GM21825 (cell line): ENCODE measurements around the gene KLHL11.
"Not testable (repeated sequence)": the region's sequence is repeated elsewhere in the genome, so short reads cannot be mapped to it uniquely, and the experiment has no call there.

ENCODE experiments used
- ATAC-seq: cut with Tn5 transposase; IDR thresholded peaks from one replicate; pipeline ENCODE4 v1.9.1; 2021; ENCODE audit warnings: mild to moderate bottlenecking, moderate library complexity; ENCODE audit not compliant: unreplicated experiment

The KLHL11 gene

DNA sequence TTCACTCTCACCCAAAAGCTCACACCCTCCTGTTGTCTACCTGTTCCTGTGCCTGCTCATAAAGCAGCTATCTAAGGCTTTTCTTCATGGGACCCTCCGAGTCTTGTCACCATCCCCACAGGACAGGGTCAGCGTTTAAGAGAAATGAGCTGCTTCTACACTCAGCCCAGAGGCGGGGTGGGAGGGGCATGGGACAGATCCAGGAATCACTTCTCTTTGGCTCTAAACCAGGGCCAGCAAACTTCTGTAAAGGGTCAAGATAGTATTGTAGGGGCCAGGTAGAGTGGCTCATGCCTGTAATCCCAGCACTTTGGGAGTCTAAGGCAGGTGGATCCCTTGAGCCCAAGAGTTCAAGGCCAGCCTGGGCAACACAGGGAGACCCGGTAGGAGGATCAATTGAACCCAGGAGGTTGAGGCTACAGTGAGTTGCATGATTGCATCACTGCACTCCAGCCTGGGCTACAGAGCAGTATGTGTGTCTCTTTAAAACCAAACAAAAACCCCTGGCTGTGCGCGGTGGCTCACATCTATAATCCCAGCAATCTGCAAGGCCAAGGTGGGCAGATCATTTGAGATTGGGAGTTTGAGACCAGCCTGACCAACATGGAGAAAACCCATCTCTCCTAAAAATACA lies 23.2 kb upstream of the KLHL11 start:
- no peak for ATAC-seq

- ATAC-seq = no peak
Observed at GRCh38 chr17:41885733-41886132, 20.5 kb upstream of the KLHL11 start.

GRCh38 chr17:41882756-41883155 lies 17.5 kb upstream of the KLHL11 start:
- ATAC-seq = no peak

DNA sequence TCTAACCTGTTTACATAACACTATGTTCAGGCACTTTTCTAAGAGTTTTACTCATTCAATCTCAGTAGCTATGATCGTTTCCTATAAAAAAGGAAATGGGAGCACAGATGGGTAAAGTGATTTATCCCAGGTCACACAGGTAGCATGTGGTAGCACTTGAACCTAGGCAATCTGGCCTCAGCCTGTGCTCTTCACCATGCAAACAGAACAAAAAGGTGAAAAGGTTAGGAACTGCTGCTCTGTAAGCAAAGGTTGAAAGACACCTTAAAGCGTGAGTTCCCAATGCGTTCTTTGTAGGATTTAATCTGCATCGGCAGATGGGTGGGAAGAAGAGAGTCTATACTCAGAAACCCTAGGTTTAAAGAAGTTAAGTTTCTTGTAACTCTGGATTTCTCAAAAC lies 14.9 kb upstream of the KLHL11 start:
- no peak for ATAC-seq

- ATAC-seq = not testable (repeated sequence)
Observed at GRCh38 chr17:41874293-41874670, 9.1 kb upstream of the KLHL11 start.

GRCh38 chr17:41873559-41874292 lies 8.5 kb upstream of the KLHL11 start:
- ATAC-seq = no peak

- ATAC-seq = no peak
Observed at GRCh38 chr17:41871789-41872188, 6.6 kb upstream of the KLHL11 start.

GRCh38 chr17:41870627-41871026 lies 5.4 kb upstream of the KLHL11 start:
- no peak for ATAC-seq

- ATAC-seq = no peak
Observed at GRCh38 chr17:41870097-41870496, 4.9 kb upstream of the KLHL11 start.

DNA sequence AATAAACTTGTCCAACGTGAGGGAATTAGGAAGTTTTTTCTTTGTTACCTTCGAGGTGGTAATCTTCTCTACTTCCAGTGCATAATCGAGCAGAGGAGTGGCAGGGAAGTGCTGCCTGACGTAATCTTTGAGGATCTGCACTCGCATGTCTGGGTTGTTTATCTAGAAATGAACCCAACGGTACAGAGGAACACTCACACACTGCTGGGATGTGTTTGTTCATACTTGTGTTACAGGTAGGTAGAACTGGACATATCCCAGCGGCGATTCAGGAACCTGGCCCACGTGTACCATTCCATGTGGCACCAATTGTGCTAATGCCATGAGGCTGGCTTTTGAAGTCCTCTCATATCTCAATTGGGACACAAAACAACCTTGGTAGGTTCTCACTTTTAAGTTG lies 4.2 kb upstream of the KLHL11 start:
- no peak for ATAC-seq

GRCh38 chr17:41868568-41868967 lies 3.3 kb upstream of the KLHL11 start:
- no peak for ATAC-seq

GRCh38 chr17:41865596-41865893 lies 322 bp upstream of the KLHL11 start:
- no peak for ATAC-seq

GRCh38 chr17:41864498-41864835 lies 756 bp downstream of the KLHL11 start:
- ATAC-seq = peak; percentile 15

DNA sequence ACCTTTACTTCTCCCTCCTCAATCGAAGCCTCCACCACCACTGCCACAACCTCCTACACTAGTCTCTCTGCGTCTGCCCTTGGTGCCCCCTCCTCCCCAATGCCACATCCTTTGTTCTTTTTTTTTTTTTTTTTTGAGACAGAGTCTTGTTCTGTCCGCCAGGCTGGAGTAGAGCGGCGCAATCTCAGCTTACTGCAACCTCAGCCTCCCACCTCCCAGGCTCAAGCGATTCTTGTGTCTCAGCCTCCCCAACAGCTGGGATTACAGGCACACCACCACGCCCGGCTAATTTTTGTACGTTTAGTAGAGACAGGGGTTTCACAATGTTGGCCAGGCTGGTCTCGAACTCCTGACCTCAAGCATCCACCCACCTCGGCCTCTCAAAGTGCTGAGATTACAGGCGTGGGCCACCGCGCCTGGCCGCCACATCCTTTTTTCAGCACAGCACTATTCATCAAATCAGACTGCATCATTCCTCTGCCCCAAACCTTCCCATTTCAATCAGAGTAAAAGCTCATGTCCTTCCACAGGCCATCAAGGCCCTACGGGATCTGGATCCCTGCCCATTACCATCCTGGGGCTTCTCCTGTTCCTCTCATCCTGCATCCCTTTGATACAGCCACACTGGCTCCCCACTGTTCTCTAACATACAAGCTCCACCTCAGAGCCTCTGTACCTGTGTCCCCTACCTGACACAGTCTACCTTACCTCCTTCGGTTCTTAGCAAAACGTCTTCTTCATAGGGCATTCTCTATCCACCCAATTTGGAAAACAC lies 2.0 kb downstream of the KLHL11 start:
- ATAC-seq = no peak

- no peak for ATAC-seq
Observed at GRCh38 chr17:41860254-41860931, 4.8 kb downstream of the KLHL11 start.

- not testable (repeated sequence) for ATAC-seq
Observed at GRCh38 chr17:41851382-41851781, 13.8 kb downstream of the KLHL11 start.

- ATAC-seq = no peak
Observed at GRCh38 chr17:41849251-41849990, 15.8 kb downstream of the KLHL11 start.

DNA sequence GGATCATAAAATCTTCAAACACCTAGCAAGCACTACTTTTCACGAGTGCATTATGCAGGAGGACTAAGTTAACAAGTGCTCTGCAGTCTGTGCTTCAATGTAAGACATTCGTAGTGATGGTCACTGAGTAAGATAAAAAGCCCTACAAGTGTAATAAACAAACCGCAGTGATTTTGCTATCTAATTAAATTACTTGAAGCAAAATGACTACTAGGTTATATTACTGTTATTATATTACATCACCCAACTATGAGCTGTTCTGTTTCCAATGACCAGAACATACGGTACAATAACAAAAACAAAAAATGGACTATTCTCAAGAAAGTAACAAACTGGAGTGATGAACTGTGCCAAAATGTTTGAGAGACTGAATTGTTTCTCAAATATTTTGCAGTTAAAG lies 16.4 kb downstream of the KLHL11 start:
- ATAC-seq = no peak

DNA sequence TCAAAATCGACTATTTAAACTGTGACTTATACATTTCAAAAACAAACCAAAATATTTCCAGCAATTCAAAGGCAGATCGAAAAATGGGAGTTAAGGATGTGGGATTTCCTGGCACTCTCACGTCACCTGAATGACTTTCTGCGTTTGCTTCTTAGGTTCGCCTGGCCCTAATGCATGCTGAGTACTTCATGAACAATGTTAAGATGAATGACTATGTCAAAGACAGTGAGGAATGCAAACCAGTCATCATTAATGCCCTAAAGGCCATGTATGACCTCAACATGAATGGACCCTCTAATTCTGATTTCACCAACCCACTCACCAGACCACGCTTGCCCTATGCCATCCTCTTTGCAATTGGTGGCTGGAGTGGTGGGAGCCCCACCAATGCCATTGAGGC lies 20.3 kb downstream of the KLHL11 start:
- no peak for ATAC-seq

DNA sequence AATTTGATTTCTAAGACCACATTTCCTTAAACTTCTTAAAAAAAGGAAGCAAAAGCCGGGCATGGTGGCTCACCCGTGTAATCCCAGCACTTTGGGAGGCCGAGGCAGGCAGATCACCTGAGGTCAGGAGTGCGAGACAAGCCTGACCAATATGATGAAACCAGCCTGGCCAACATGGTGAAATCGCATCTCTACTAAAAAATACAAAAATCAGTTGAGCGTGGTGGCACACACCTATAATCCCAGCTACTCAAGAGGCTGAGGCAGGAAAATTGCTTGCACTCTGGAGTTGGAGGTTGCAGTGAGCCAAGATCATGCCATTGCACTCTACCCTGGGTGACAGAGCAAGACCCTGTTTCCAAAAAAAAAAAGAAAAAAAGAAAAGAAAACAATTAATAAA lies 24.4 kb downstream of the KLHL11 start:
- ATAC-seq = not testable (repeated sequence)

GRCh38 chr17:41839448-41839847 lies 25.8 kb downstream of the KLHL11 start:
- ATAC-seq = not testable (repeated sequence)
